Dedifferentiated amniotic fluid mesenchymal stem cell (primary cell): ENCODE measurements around the gene OSR1.
"Not testable (repeated sequence)": the region's sequence is repeated elsewhere in the genome, so short reads cannot be mapped to it uniquely, and the experiment has no call there.

Experiments used
- DNase-seq: peaks from one replicate; pipeline ENCODE4 v3.0.0-alpha.2; 2016; ENCODE audit errors: extremely low spot score

The OSR1 gene

GRCh38 chr2:19358242-19359020 lies at the start of gene OSR1:
OSR1 (minus strand) TSS chr2:19358623; CDS start chr2:19353805, 4,818 bp downstream.
- DNase-seq = peak; percentile 80

- no peak for DNase-seq
Observed at GRCh38 chr2:19403785-19404184, 45.4 kb upstream of the OSR1 start.

GRCh38 chr2:19392191-19392590 lies 33.8 kb upstream of the OSR1 start:
- DNase-seq = no peak

- DNase-seq = not testable (repeated sequence)
Observed at GRCh38 chr2:19389469-19389868, 31.0 kb upstream of the OSR1 start.

- no peak for DNase-seq
Observed at GRCh38 chr2:19380532-19380931, 22.1 kb upstream of the OSR1 start.

GRCh38 chr2:19378939-19379338 lies 20.5 kb upstream of the OSR1 start:
- no peak for DNase-seq

GRCh38 chr2:19377717-19378116 lies 19.3 kb upstream of the OSR1 start:
- no peak for DNase-seq

GRCh38 chr2:19373352-19373751 lies 14.9 kb upstream of the OSR1 start:
- DNase-seq = no peak

- no peak for DNase-seq
Observed at GRCh38 chr2:19371996-19372582, 13.7 kb upstream of the OSR1 start.

GRCh38 chr2:19369341-19369955 lies 11.0 kb upstream of the OSR1 start:
- peak; percentile 62 for DNase-seq

- no peak for DNase-seq
Observed at GRCh38 chr2:19368760-19369159, 10.3 kb upstream of the OSR1 start.

GRCh38 chr2:19367326-19367725 lies 8.9 kb upstream of the OSR1 start:
- no peak for DNase-seq

- no peak for DNase-seq
Observed at GRCh38 chr2:19365126-19365525, 6.7 kb upstream of the OSR1 start.

- no peak for DNase-seq
Observed at GRCh38 chr2:19364014-19364413, 5.6 kb upstream of the OSR1 start.

GRCh38 chr2:19363474-19363778 lies 5.0 kb upstream of the OSR1 start:
- no peak for DNase-seq

GRCh38 chr2:19362755-19363473 lies 4.5 kb upstream of the OSR1 start:
- peak; percentile 95 for DNase-seq

GRCh38 chr2:19362094-19362754 lies 3.8 kb upstream of the OSR1 start:
- DNase-seq = peak; percentile 49

- no peak for DNase-seq
Observed at GRCh38 chr2:19361325-19361990, 3.0 kb upstream of the OSR1 start.

- DNase-seq = no peak
Observed at GRCh38 chr2:19360966-19361321, 2.5 kb upstream of the OSR1 start.

- DNase-seq = no peak
Observed at GRCh38 chr2:19360266-19360965, 2.0 kb upstream of the OSR1 start.

- no peak for DNase-seq
Observed at GRCh38 chr2:19359456-19359855, 1.0 kb upstream of the OSR1 start.
